IgD-negative memory B cell (primary cell): ENCODE results near the gene CYP3A7. TPM values are rescaled to one million over a fixed set of nuclear protein-coding genes. Genes with fewer than 3 reads are reported as not detected.
"Not testable (repeated sequence)": the region's sequence is repeated elsewhere in the genome, so short reads cannot be mapped to it uniquely, and the experiment has no call there.

Source experiments
- H3K27ac Mint-ChIP-seq, 3 donors: one replicate each; pipeline ENCODE4 v1.8.0; 2020 to 2022; ENCODE audit warnings: mild to moderate bottlenecking in 3 of 3, mixed read lengths in 3 of 3, moderate library complexity in 1 of 3
- H3K27me3 Mint-ChIP-seq: one replicate; pipeline ENCODE4 v1.8.0; 2021; ENCODE audit warnings: mixed read lengths
- H3K36me3 Mint-ChIP-seq: one replicate; pipeline ENCODE4 v1.8.0; 2020; ENCODE audit warnings: mild to moderate bottlenecking, mixed read lengths
- H3K4me1 Mint-ChIP-seq, 3 donors: one replicate each; pipeline ENCODE4 v1.8.0; 2020 to 2022; ENCODE audit warnings: mixed read lengths in 3 of 3, mild to moderate bottlenecking in 1 of 3
- H3K4me3 Mint-ChIP-seq, 4 donors: one replicate each; pipeline ENCODE4 v1.8.0; 2020 to 2022; ENCODE audit warnings: mild to moderate bottlenecking in 4 of 4, mixed read lengths in 4 of 4, moderate library complexity in 3 of 4
- H3K9me3 Mint-ChIP-seq, 3 donors: one replicate each; pipeline ENCODE4 v1.8.0; 2020 to 2021; ENCODE audit warnings: mixed read lengths in 3 of 3, mild to moderate bottlenecking in 1 of 3
- polyA plus RNA-seq: library from polyadenylated mRNA; unstranded; fragments of 300-500 nt; fragmentation: Illumina TruSeq; gene quantifications from one replicate; pipeline ENCODE4 v1.2.3, GENCODE V29; 2021

CYP3A7 gene
- polyA plus RNA-seq, 1 donor from 2014 or later = not detected

- Mint-ChIP-seq H3K27me3 (peaks cover 30% of the 10 kb centered on the region), H3K4me1 (no peaks in the 10 kb centered on the region), H3K4me3 (no peak overlapping the region), H3K9me3 (peaks cover 0 to 7% (median 0%) of the 10 kb centered on the region in 3 donors), H3K27ac (no peak overlapping the region), H3K36me3 (peaks cover 1% of the 10 kb centered on the region)
These were observed 20.1 kb upstream of the CYP3A7 start for GRCh38 chr7:99755085-99755484.

GRCh38 chr7:99752356-99752755 lies 17.4 kb upstream of the CYP3A7 start:
- peaks cover 25% of the 10 kb centered on the region for H3K27me3 Mint-ChIP-seq
- no peaks in the 10 kb centered on the region for H3K36me3 Mint-ChIP-seq
- H3K9me3 Mint-ChIP-seq = peaks cover 0 to 7% (median 0%) of the 10 kb centered on the region in 3 donors
- no peak overlapping the region for H3K4me3 Mint-ChIP-seq
- no peak overlapping the region for H3K27ac Mint-ChIP-seq
- H3K4me1 Mint-ChIP-seq = no peaks in the 10 kb centered on the region

- H3K4me3 Mint-ChIP-seq, H3K4me1 Mint-ChIP-seq, H3K27ac Mint-ChIP-seq, H3K36me3 Mint-ChIP-seq, H3K9me3 Mint-ChIP-seq: not testable (repeated sequence)
- H3K27me3 Mint-ChIP-seq = peaks cover 18% of the 10 kb centered on the region
These were observed 16.5 kb upstream of the CYP3A7 start for GRCh38 chr7:99751322-99752052.

GRCh38 chr7:99748846-99749579 lies 14.0 kb upstream of the CYP3A7 start:
- H3K27ac Mint-ChIP-seq = no peak overlapping the region
- peaks cover 10% of the 10 kb centered on the region for H3K27me3 Mint-ChIP-seq
- H3K4me3 Mint-ChIP-seq = no peak overlapping the region
- peaks cover 2 to 11% (median 5%) of the 10 kb centered on the region in 3 donors for H3K9me3 Mint-ChIP-seq
- no peaks in the 10 kb centered on the region for H3K4me1 Mint-ChIP-seq
- no peaks in the 10 kb centered on the region for H3K36me3 Mint-ChIP-seq

- not testable (repeated sequence) for H3K4me3 Mint-ChIP-seq, H3K36me3 Mint-ChIP-seq, H3K4me1 Mint-ChIP-seq, H3K27ac Mint-ChIP-seq
- Mint-ChIP-seq H3K9me3 (peaks cover 2 to 10% (median 7%) of the 10 kb centered on the region in 3 donors), H3K27me3 (peaks cover 11% of the 10 kb centered on the region)
These were observed 11.9 kb upstream of the CYP3A7 start for GRCh38 chr7:99746915-99747314.

- peaks cover 13% of the 10 kb centered on the region for H3K27me3 Mint-ChIP-seq
- H3K9me3 Mint-ChIP-seq, H3K36me3 Mint-ChIP-seq, H3K4me3 Mint-ChIP-seq, H3K27ac Mint-ChIP-seq, H3K4me1 Mint-ChIP-seq: not testable (repeated sequence)
These were observed 10.4 kb upstream of the CYP3A7 start for GRCh38 chr7:99745395-99745794.

GRCh38 chr7:99742737-99743394 lies 7.9 kb upstream of the CYP3A7 start:
- Mint-ChIP-seq H3K36me3 (no peaks in the 10 kb centered on the region), H3K27me3 (peaks cover 15% of the 10 kb centered on the region), H3K27ac (no peak overlapping the region), H3K4me3 (no peak overlapping the region), H3K9me3 (peaks cover 2 to 9% (median 7%) of the 10 kb centered on the region in 3 donors), H3K4me1 (no peaks in the 10 kb centered on the region)

- H3K27ac Mint-ChIP-seq = no peak overlapping the region
- peaks cover 15% of the 10 kb centered on the region for H3K27me3 Mint-ChIP-seq
- H3K4me3 Mint-ChIP-seq = no peak overlapping the region
- H3K9me3 Mint-ChIP-seq = peaks cover 2 to 9% (median 7%) of the 10 kb centered on the region in 3 donors
- no peaks in the 10 kb centered on the region for H3K36me3 Mint-ChIP-seq
- H3K4me1 Mint-ChIP-seq = no peaks in the 10 kb centered on the region
These were observed 6.4 kb upstream of the CYP3A7 start for GRCh38 chr7:99741441-99741795.

GRCh38 chr7:99740573-99741440 lies 5.8 kb upstream of the CYP3A7 start:
- Mint-ChIP-seq H3K27ac (peak overlapping the region in 1 of 3 donors; percentile 25), H3K9me3 (peaks cover 2 to 9% (median 7%) of the 10 kb centered on the region in 3 donors), H3K36me3 (no peaks in the 10 kb centered on the region)

GRCh38 chr7:99739699-99740572 lies 4.9 kb upstream of the CYP3A7 start:
- H3K27me3 Mint-ChIP-seq = peaks cover 15% of the 10 kb centered on the region
- peak overlapping the region in 1 of 3 donors; percentile 25 for H3K27ac Mint-ChIP-seq
- H3K4me1 Mint-ChIP-seq = no peaks in the 10 kb centered on the region
- no peak overlapping the region for H3K4me3 Mint-ChIP-seq
- no peaks in the 10 kb centered on the region for H3K36me3 Mint-ChIP-seq
- peaks cover 2 to 7% (median 5%) of the 10 kb centered on the region in 3 donors for H3K9me3 Mint-ChIP-seq

More at GRCh38 chr7:99740573-99741440, 5.8 kb upstream of the CYP3A7 start:
- H3K27me3 Mint-ChIP-seq = peaks cover 16% of the 10 kb centered on the region
- H3K4me1 Mint-ChIP-seq = no peaks in the 10 kb centered on the region
- H3K4me3 Mint-ChIP-seq = no peak overlapping the region

- H3K4me1 Mint-ChIP-seq = peaks cover 0 to 1% (median 0%) of the 10 kb centered on the region in 3 donors
- peaks cover 9% of the 10 kb centered on the region for H3K27me3 Mint-ChIP-seq
- no peaks in the 10 kb centered on the region for H3K36me3 Mint-ChIP-seq
- no peaks in the 10 kb centered on the region for H3K9me3 Mint-ChIP-seq
- H3K4me3 Mint-ChIP-seq = no peak overlapping the region
- no peak overlapping the region for H3K27ac Mint-ChIP-seq
These were observed 2.7 kb upstream of the CYP3A7 start for GRCh38 chr7:99737726-99738125.

GRCh38 chr7:99736667-99737066 lies 1.7 kb upstream of the CYP3A7 start:
- H3K9me3 Mint-ChIP-seq, H3K4me3 Mint-ChIP-seq, H3K4me1 Mint-ChIP-seq, H3K27me3 Mint-ChIP-seq, H3K36me3 Mint-ChIP-seq, H3K27ac Mint-ChIP-seq: not testable (repeated sequence)

GRCh38 chr7:99733448-99733847 lies 1.5 kb downstream of the CYP3A7 start:
- Mint-ChIP-seq H3K36me3 (no peaks in the 10 kb centered on the region), H3K4me1 (peaks cover 0 to 1% (median 0%) of the 10 kb centered on the region in 3 donors), H3K27me3 (peaks cover 5% of the 10 kb centered on the region), H3K27ac (no peak overlapping the region), H3K9me3 (peaks cover 0 to 1% (median 0%) of the 10 kb centered on the region in 3 donors), H3K4me3 (no peak overlapping the region)

- H3K27me3 Mint-ChIP-seq = peaks cover 5% of the 10 kb centered on the region
- H3K27ac Mint-ChIP-seq = no peak overlapping the region
- peaks cover 0 to 1% (median 0%) of the 10 kb centered on the region in 3 donors for H3K9me3 Mint-ChIP-seq
- peaks cover 0 to 1% (median 0%) of the 10 kb centered on the region in 3 donors for H3K4me1 Mint-ChIP-seq
- no peak overlapping the region for H3K4me3 Mint-ChIP-seq
- H3K36me3 Mint-ChIP-seq = no peaks in the 10 kb centered on the region
These were observed 2.0 kb downstream of the CYP3A7 start for GRCh38 chr7:99733003-99733402.
